ENCODE measurements around the gene GOSR1. TPM values are rescaled to one million over a fixed set of nuclear protein-coding genes. Genes with fewer than 3 reads are reported as not detected.
"Not testable (repeated sequence)": the region's sequence is repeated elsewhere in the genome, so short reads cannot be mapped to it uniquely, and the experiment has no call there.

Gene GOSR1
- 39.7 TPM for polyA plus RNA-seq (2012; ENCODE audit: insufficient read depth, insufficient read length, low read depth)

- Histone ChIP-seq H3K4me3 (ENCODE audit: low read depth, low read length) (peak within 1 kb of the TSS; percentile 91), H3K36me3 (no peaks in the 10 kb centered on the region), H3K9me3 (no peaks in the 10 kb centered on the region), H3K4me1 (no peaks in the 10 kb centered on the region), H3K27me3 (no peaks in the 10 kb centered on the region)
- peak; percentile 62 for TF ChIP-seq CTCF (IDR thresholded peaks at IDR 0.05; ENCODE audit: low read depth, low read length)
- DNase-seq, result peak; percentile 87
Measured at GRCh38 chr17:30477083-30477773, at the start of gene GOSR1. Gene GOSR1, plus strand, starts transcription at chr17:30477408. Its CDS starts 26 bp downstream, at chr17:30477434.

- Histone ChIP-seq H3K4me1 (no peaks in the 10 kb centered on the region), H3K4me3 (ENCODE audit: low read depth, low read length) (no peak overlapping the region), H3K9me3 (no peaks in the 10 kb centered on the region), H3K36me3 (no peaks in the 10 kb centered on the region), H3K27me3 (no peaks in the 10 kb centered on the region)
- no peak for TF ChIP-seq CTCF (IDR thresholded peaks at IDR 0.05; ENCODE audit: low read depth, low read length)
- no peak for DNase-seq
Measured at GRCh38 chr17:30427611-30428010, 49.6 kb upstream of the GOSR1 start.

- Histone ChIP-seq H3K4me1 (no peaks in the 10 kb centered on the region), H3K36me3 (no peaks in the 10 kb centered on the region), H3K27me3 (no peaks in the 10 kb centered on the region), H3K4me3 (ENCODE audit: low read depth, low read length) (no peak overlapping the region), H3K9me3 (no peaks in the 10 kb centered on the region)
- no peak for TF ChIP-seq CTCF (IDR thresholded peaks at IDR 0.05; ENCODE audit: low read depth, low read length)
- DNase-seq, result no peak
Measured at GRCh38 chr17:30429155-30429554, 48.1 kb upstream of the GOSR1 start.

- no peak overlapping the region for H3K4me3 ChIP-seq (ENCODE audit: low read depth, low read length)
- H3K4me1 ChIP-seq, result no peaks in the 10 kb centered on the region
- H3K27me3 ChIP-seq, result no peaks in the 10 kb centered on the region
- no peak for TF ChIP-seq CTCF (IDR thresholded peaks at IDR 0.05; ENCODE audit: low read depth, low read length)
- H3K9me3 ChIP-seq, result no peaks in the 10 kb centered on the region
- H3K36me3 ChIP-seq, result no peaks in the 10 kb centered on the region
- DNase-seq, result no peak
Measured at GRCh38 chr17:30433514-30433913, 43.7 kb upstream of the GOSR1 start.

- no peak overlapping the region for H3K4me3 ChIP-seq (ENCODE audit: low read depth, low read length)
- DNase-seq, result no peak
- no peaks in the 10 kb centered on the region for H3K27me3 ChIP-seq
- TF ChIP-seq CTCF (IDR thresholded peaks at IDR 0.05; ENCODE audit: low read depth, low read length), result no peak
- no peaks in the 10 kb centered on the region for H3K36me3 ChIP-seq
- no peaks in the 10 kb centered on the region for H3K9me3 ChIP-seq
- no peaks in the 10 kb centered on the region for H3K4me1 ChIP-seq
Measured at GRCh38 chr17:30436729-30437128, 40.5 kb upstream of the GOSR1 start.

- Histone ChIP-seq H3K4me1 (no peaks in the 10 kb centered on the region), H3K36me3 (no peaks in the 10 kb centered on the region), H3K4me3 (ENCODE audit: low read depth, low read length) (no peak overlapping the region), H3K27me3 (no peaks in the 10 kb centered on the region), H3K9me3 (no peaks in the 10 kb centered on the region)
- TF ChIP-seq CTCF (IDR thresholded peaks at IDR 0.05; ENCODE audit: low read depth, low read length), result no peak
- no peak for DNase-seq
Measured at GRCh38 chr17:30443721-30444120, 33.5 kb upstream of the GOSR1 start.

- not testable (repeated sequence) for DNase-seq; H3K4me3 ChIP-seq (ENCODE audit: low read depth, low read length); H3K9me3 ChIP-seq; H3K36me3 ChIP-seq; H3K4me1 ChIP-seq; H3K27me3 ChIP-seq
Measured at GRCh38 chr17:30446640-30447039, 30.6 kb upstream of the GOSR1 start.

Measured in BE2C (cell line).